ENCODE measurements around the gene TNIP2.
A peak's percentile ranks its signal among the peaks of the same experiment; 100 is the strongest.

Gene TNIP2

GRCh38 chr4:2799971-2800690 lies 44.0 kb upstream of the TNIP2 start:
- Histone ChIP-seq H3K9me3 (ENCODE audit: low read depth, low read length) (no peaks in the 10 kb centered on the region), H3K36me3 (ENCODE audit: insufficient read depth, low read length) (no peaks in the 10 kb centered on the region), H3K9ac (ENCODE audit: insufficient read length) (no peak overlapping the region), H3K27ac (no peak overlapping the region), H3K4me3 (no peak overlapping the region)
- no peak for DNase-seq (ENCODE audit: low read depth, low spot score)
- TF ChIP-seq POLR2AphosphoS5 (IDR thresholded peaks at IDR 0.05; ENCODE audit: borderline replicate concordance, low read depth, low read length) (no peak), FOXP2 (optimal IDR thresholded peaks at IDR 0.05; ENCODE audit: control extremely low read depth, extremely low read length, insufficient read depth) (no peak), EZH2 (IDR thresholded peaks at IDR 0.05) (no peak)

GRCh38 chr4:2799224-2799911 lies 43.2 kb upstream of the TNIP2 start:
- Histone ChIP-seq H3K4me3 (no peak overlapping the region), H3K9me3 (ENCODE audit: low read depth, low read length) (no peaks in the 10 kb centered on the region), H3K27ac (no peak overlapping the region), H3K9ac (ENCODE audit: insufficient read length) (peak overlapping the region; percentile 9), H3K36me3 (ENCODE audit: insufficient read depth, low read length) (no peaks in the 10 kb centered on the region)
- TF ChIP-seq EZH2 (IDR thresholded peaks at IDR 0.05) (no peak), POLR2AphosphoS5 (IDR thresholded peaks at IDR 0.05; ENCODE audit: borderline replicate concordance, low read depth, low read length) (no peak), FOXP2 (optimal IDR thresholded peaks at IDR 0.05; ENCODE audit: control extremely low read depth, extremely low read length, insufficient read depth) (no peak)
- no peak for DNase-seq (ENCODE audit: low read depth, low spot score)

DNA sequence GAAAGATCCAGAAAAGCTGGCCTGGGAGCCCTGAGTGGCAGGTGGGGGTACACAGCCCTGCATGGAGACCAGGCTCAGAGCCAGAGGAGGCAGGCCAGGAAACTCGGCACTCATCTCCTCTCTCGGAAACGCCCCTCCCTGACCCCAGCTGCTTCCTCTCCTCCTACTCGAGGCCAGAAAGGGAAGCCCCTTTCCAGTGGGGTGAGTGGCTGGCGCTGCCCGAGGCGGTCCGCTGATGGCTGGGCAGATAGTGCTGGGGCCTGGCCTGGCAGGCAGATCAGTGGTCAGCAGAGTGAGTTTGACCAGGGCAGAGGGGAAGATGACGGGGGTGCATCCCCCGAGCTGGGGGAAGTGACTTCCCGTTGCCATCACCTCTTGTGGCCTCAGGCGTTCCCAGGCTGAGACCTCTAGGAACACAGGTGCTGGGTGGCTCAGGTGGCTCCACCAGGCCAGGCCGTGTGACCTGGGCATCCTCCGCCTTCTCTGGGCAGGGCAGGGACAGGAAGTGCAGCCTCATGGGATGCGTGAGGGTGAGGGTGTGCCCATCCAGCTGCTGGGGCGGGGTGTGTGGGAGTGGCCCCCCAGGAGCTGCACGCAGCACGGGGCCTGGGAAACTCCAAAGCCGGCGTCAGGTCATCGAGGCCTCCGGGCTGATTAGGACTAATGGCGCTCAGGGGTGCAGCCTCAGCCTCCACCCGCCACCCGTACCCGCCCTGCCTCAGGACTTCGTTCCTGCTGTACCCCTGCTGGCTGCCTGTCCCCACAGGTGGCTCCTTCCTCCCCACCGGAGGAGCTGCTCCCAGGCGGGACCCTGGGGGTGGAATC lies 42.5 kb upstream of the TNIP2 start:
- no peak for DNase-seq (ENCODE audit: low read depth, low spot score)
- H3K4me3 ChIP-seq, result no peak overlapping the region
- H3K27ac ChIP-seq, result 0 out of 2 replicates have a peak overlapping the region, but pooled peaks have one; percentile 7
- H3K9ac ChIP-seq (ENCODE audit: insufficient read length), result no peak overlapping the region
- no peaks in the 10 kb centered on the region for H3K36me3 ChIP-seq (ENCODE audit: insufficient read depth, low read length)
- no peaks in the 10 kb centered on the region for H3K9me3 ChIP-seq (ENCODE audit: low read depth, low read length)
- TF ChIP-seq POLR2AphosphoS5 (IDR thresholded peaks at IDR 0.05; ENCODE audit: borderline replicate concordance, low read depth, low read length), result no peak
- no peak for TF ChIP-seq FOXP2 (optimal IDR thresholded peaks at IDR 0.05; ENCODE audit: control extremely low read depth, extremely low read length, insufficient read depth)
- TF ChIP-seq EZH2 (IDR thresholded peaks at IDR 0.05), result no peak

DNA sequence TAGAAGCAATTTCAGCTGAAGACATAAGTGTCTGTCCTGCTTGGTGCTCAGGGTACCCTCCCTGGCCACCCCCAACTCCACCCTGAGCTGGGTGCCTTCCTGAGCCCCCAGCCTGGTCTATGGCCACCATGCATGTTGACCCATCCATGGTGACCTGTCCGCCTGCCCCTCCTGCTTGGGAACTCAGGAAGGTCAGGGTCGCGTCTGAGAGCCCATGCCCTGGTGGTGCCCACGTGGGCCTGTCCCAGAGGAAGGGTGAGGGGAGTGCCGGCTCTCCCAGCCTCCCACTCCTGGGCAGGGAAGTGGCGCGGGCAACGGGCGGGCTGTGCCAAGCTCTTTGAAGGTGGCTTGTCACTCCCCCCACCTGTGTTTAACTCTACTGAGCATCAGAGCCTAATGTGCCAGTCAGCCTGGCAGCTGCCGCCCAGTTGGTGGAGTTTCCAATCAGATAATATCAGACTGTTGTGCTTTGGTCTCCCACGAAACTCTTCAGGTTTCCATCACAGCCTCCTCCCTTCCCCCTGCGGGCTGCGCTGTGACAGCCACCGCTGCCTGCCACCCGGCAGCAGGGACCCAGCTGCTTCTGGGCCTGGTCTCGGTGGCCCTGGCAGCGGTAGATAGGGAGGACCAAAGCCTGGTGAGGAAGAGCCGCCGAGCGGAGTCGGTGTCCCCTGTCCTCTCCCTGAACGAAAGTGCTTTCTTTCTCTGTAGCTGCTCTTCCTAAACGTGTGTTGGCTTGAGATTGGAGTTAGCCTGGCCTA lies 41.6 kb upstream of the TNIP2 start:
- Histone ChIP-seq H3K36me3 (ENCODE audit: insufficient read depth, low read length) (no peaks in the 10 kb centered on the region), H3K9me3 (ENCODE audit: low read depth, low read length) (no peaks in the 10 kb centered on the region), H3K4me3 (no peak overlapping the region), H3K27ac (0 out of 2 replicates have a peak overlapping the region, but pooled peaks have one; percentile 7), H3K9ac (ENCODE audit: insufficient read length) (no peak overlapping the region)
- no peak for DNase-seq (ENCODE audit: low read depth, low spot score)
- TF ChIP-seq FOXP2 (optimal IDR thresholded peaks at IDR 0.05; ENCODE audit: control extremely low read depth, extremely low read length, insufficient read depth), result no peak
- no peak for TF ChIP-seq EZH2 (IDR thresholded peaks at IDR 0.05)
- TF ChIP-seq POLR2AphosphoS5 (IDR thresholded peaks at IDR 0.05; ENCODE audit: borderline replicate concordance, low read depth, low read length), result no peak

DNA sequence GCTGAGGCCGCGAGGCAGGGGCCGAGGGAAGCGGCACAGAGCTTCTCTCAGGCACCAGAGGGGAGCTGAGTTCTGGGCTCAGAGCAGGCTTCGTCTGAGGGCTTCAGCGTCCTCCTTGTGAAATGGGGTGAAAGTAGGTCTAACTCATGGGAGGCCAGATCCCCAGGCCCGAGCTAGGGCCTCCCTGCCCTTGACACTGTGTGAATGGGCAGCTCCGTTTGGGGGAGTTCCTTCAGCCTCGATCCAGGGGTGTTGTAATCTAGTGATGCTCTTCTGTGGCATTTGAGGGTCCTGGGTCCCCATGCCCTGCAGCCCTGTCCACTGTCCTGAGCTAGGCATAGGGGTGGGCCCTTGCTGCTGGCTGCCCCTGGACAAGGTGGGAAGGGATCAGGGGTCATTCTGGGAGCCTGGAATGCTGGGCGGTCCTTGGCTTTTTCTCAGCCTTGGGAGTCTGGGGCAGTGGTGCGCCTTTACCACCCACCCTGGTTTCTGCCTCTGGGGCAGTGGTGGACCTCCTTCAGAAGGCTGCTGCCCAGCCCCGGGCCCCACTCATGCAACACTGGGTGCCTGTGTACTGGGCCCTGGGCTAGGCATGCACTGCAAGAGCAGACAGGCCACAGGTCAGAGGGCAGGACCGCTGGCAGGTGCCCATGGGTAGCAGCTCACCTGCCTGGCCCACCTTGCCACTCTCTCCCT lies 40.9 kb upstream of the TNIP2 start:
- Histone ChIP-seq H3K9me3 (ENCODE audit: low read depth, low read length) (no peaks in the 10 kb centered on the region), H3K9ac (ENCODE audit: insufficient read length) (no peak overlapping the region), H3K36me3 (ENCODE audit: insufficient read depth, low read length) (no peaks in the 10 kb centered on the region), H3K4me3 (no peak overlapping the region), H3K27ac (0 out of 2 replicates have a peak overlapping the region, but pooled peaks have one; percentile 42)
- DNase-seq (ENCODE audit: low read depth, low spot score), result no peak
- TF ChIP-seq FOXP2 (optimal IDR thresholded peaks at IDR 0.05; ENCODE audit: control extremely low read depth, extremely low read length, insufficient read depth) (no peak), POLR2AphosphoS5 (IDR thresholded peaks at IDR 0.05; ENCODE audit: borderline replicate concordance, low read depth, low read length) (no peak), EZH2 (IDR thresholded peaks at IDR 0.05) (no peak)

- DNase-seq (ENCODE audit: low read depth, low spot score), result no peak
- H3K36me3 ChIP-seq (ENCODE audit: insufficient read depth, low read length), result no peaks in the 10 kb centered on the region
- H3K27ac ChIP-seq, result 0 out of 2 replicates have a peak overlapping the region, but pooled peaks have one; percentile 42
- H3K4me3 ChIP-seq, result no peak overlapping the region
- TF ChIP-seq FOXP2 (optimal IDR thresholded peaks at IDR 0.05; ENCODE audit: control extremely low read depth, extremely low read length, insufficient read depth), result no peak
- TF ChIP-seq POLR2AphosphoS5 (IDR thresholded peaks at IDR 0.05; ENCODE audit: borderline replicate concordance, low read depth, low read length), result no peak
- no peak for TF ChIP-seq EZH2 (IDR thresholded peaks at IDR 0.05)
- H3K9me3 ChIP-seq (ENCODE audit: low read depth, low read length), result no peaks in the 10 kb centered on the region
- H3K9ac ChIP-seq (ENCODE audit: insufficient read length), result no peak overlapping the region
Measured at GRCh38 chr4:2795893-2796848, 40.0 kb upstream of the TNIP2 start.
